Natural killer cell (primary cell): ENCODE data around the gene BNIP2. TPM values are rescaled to one million over a fixed set of nuclear protein-coding genes. Genes with fewer than 3 reads are reported as not detected.

ENCODE experiments used
- ATAC-seq, 3 donors: fragments of 150-1000 bp in 2 of 3; fragments of 200-7000 bp in 1 of 3; cut with Tn5 transposase; 1 replicate in 1 of 3; 2 replicates in 2 of 3; pipeline ENCODE4 v1.10.0; 2021; ENCODE audit warnings: mild to moderate bottlenecking in 2 of 3, moderate library complexity in 2 of 3
- DNase-seq, 2 donors: peaks; one replicate each; pipeline versions ENCODE4 v3.0.0 to v3.0.0-alpha.2; 2013 to 2021; ENCODE audit warnings: mixed read lengths in 1 of 2
- H3K27ac ChIP-seq: one replicate; pipeline ENCODE4 v1.5.1; 2013; ENCODE audit warnings: mild to moderate bottlenecking, low read length
- H3K27me3 ChIP-seq: one replicate; pipeline ENCODE4 v1.6.1; 2013; ENCODE audit warnings: low read length; ENCODE audit not compliant: control insufficient read depth, insufficient read depth
- H3K36me3 ChIP-seq: one replicate; pipeline ENCODE4 v1.6.1; 2013; ENCODE audit warnings: low read length; ENCODE audit not compliant: control insufficient read depth, insufficient read depth
- H3K4me1 ChIP-seq: one replicate; pipeline ENCODE4 v1.6.1; 2013; ENCODE audit warnings: low read length; ENCODE audit not compliant: control insufficient read depth, insufficient read depth
- H3K4me3 ChIP-seq: one replicate; pipeline ENCODE4 v1.5.1; 2013; ENCODE audit warnings: low read length
- H3K9me3 ChIP-seq: one replicate; pipeline ENCODE4 v1.6.1; 2013; ENCODE audit warnings: low read length; ENCODE audit not compliant: control insufficient read depth, insufficient read depth
- H3K27ac Mint-ChIP-seq, 2 donors: one replicate each; pipeline ENCODE4 v1.8.0; 2022; ENCODE audit warnings: mild to moderate bottlenecking in 2 of 2, mixed read lengths in 2 of 2, moderate library complexity in 1 of 2
- H3K27me3 Mint-ChIP-seq, 2 donors: one replicate each; pipeline ENCODE4 v1.8.0; 2022; ENCODE audit warnings: low read depth in 2 of 2, mixed read lengths in 2 of 2
- H3K36me3 Mint-ChIP-seq: one replicate; pipeline ENCODE4 v1.8.0; 2022; ENCODE audit warnings: mixed read lengths
- H3K4me1 Mint-ChIP-seq, 2 donors: one replicate each; pipeline ENCODE4 v1.8.0; 2022; ENCODE audit warnings: mixed read lengths in 2 of 2
- H3K4me3 Mint-ChIP-seq: one replicate; pipeline ENCODE4 v1.8.0; 2022; ENCODE audit warnings: mild to moderate bottlenecking, moderate library complexity, mixed read lengths
- H3K9me3 Mint-ChIP-seq, 2 donors: one replicate each; pipeline ENCODE4 v1.8.0; 2022; ENCODE audit warnings: mixed read lengths in 2 of 2
- WGBS: methylation state at CpG from one replicate; pipeline ENCODE4 v1.1.7; 2013; ENCODE audit warnings: missing lambda C conversion rate; ENCODE audit not compliant: insufficient coverage; 5-methylcytosine and 5-hydroxymethylcytosine counted together
- intact Hi-C: fragments of 100-400 bp; cut with micrococcal nuclease; formaldehyde crosslinking; loops from one replicate; pipeline ENCODE4 v1.14.2; 2022
- total RNA-seq, 4 donors: library from RNA; stranded (reverse); fragments of 120-200 nt in 1 of 4; gene quantifications; one replicate each; pipeline versions ENCODE4 v1.2.3 to v1.2.4, GENCODE V29; 2013 to 2022
- TF ChIP-seq, protein P1 (sequence below): fragments of 200-600 bp; IDR thresholded peaks from one replicate; pipeline ENCODE4 v1.8.0; 2022; ENCODE audit warnings: antibody characterized with exemption

The BNIP2 gene
- total RNA-seq, 3 donors from 2014 or later (not counting 1 experiment from before 2014, with no cell fraction given) = 103 to 118 (median 105) TPM

DNA sequence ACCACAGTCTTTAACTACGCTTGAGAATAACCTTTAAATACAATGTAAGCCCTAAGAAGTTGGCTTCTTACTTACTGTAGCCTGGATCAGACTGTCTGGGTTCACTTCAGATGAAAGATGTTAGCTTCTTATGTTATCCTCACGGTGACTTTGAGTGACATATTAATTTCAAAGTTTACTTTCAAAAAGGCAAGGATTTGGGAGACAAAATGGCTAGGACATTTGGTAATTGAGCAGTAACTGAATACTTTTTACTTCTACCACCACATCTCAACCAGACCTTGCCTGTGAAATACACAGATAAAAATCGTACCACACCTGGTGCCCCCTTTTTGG, 36.0 kb upstream of the BNIP2 start:
- no peaks in the 10 kb centered on the region for H3K9me3 Mint-ChIP-seq
- Histone ChIP-seq H3K9me3 (no peaks in the 10 kb centered on the region), H3K27me3 (no peaks in the 10 kb centered on the region), H3K27ac (no peak overlapping the region), H3K36me3 (no peaks in the 10 kb centered on the region), H3K4me3 (no peak overlapping the region), H3K4me1 (no peaks in the 10 kb centered on the region)
- H3K4me3 Mint-ChIP-seq = no peak overlapping the region
- ATAC-seq (no peak), DNase-seq (no peak)
- no peaks in the 10 kb centered on the region for H3K4me1 Mint-ChIP-seq
- intact Hi-C loops = loop anchor here (1.0 kb wide), 1 partner anchor 454 kb away; no protein-coding TSS in a partner anchor
- no peak overlapping the region for H3K27ac Mint-ChIP-seq
- H3K27me3 Mint-ChIP-seq = peaks cover 10 to 24% of the 10 kb centered on the region in 2 donors
- 41% methylated on average over 3 of the region's 3 CpGs for WGBS
- no peaks in the 10 kb centered on the region for H3K36me3 Mint-ChIP-seq
- TF ChIP-seq, protein P1, sequence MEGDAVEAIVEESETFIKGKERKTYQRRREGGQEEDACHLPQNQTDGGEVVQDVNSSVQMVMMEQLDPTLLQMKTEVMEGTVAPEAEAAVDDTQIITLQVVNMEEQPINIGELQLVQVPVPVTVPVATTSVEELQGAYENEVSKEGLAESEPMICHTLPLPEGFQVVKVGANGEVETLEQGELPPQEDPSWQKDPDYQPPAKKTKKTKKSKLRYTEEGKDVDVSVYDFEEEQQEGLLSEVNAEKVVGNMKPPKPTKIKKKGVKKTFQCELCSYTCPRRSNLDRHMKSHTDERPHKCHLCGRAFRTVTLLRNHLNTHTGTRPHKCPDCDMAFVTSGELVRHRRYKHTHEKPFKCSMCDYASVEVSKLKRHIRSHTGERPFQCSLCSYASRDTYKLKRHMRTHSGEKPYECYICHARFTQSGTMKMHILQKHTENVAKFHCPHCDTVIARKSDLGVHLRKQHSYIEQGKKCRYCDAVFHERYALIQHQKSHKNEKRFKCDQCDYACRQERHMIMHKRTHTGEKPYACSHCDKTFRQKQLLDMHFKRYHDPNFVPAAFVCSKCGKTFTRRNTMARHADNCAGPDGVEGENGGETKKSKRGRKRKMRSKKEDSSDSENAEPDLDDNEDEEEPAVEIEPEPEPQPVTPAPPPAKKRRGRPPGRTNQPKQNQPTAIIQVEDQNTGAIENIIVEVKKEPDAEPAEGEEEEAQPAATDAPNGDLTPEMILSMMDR = no peak

DNA sequence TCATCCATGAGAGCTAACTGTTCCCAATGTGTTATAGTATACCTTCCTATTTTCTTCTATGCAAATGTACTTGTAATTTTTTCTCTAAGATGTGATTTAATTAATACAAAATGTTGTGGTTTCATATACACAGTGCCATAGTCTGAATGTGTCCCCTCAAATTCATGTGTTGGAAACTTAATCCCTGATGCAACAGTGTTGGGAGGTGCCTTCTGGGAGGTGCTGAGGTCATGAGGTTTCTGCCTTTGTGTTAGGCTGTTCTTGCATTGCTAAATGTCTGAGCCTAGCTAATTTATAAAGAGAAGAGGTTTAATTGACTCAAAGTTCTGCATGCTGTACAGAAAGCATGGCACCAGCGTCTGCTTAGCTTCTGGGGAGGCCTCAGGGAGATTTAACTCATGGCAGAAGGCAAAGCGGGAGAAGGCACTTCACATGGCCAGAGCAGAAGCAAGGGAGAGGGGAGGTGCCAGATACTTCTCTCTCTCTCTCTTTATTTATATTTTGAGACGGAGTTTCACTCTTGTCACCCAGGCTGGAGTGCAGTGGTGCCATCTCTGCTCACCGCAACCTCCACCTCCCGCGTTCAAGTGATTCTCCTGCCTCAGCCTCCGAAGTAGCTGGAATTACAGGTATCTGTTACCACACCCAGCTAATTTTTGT, 34.7 kb upstream of the BNIP2 start:
- Histone ChIP-seq H3K4me1 (no peaks in the 10 kb centered on the region), H3K4me3 (no peak overlapping the region), H3K27me3 (no peaks in the 10 kb centered on the region), H3K36me3 (no peaks in the 10 kb centered on the region), H3K27ac (no peak overlapping the region), H3K9me3 (no peaks in the 10 kb centered on the region)
- Mint-ChIP-seq H3K36me3 (no peaks in the 10 kb centered on the region), H3K4me3 (no peak overlapping the region), H3K27me3 (peaks cover 10 to 15% of the 10 kb centered on the region in 2 donors), H3K4me1 (no peaks in the 10 kb centered on the region), H3K9me3 (no peaks in the 10 kb centered on the region), H3K27ac (no peak overlapping the region)
- no peak for ATAC-seq
- TF ChIP-seq, protein P1 = no peak
- DNase-seq = no peak
- intact Hi-C loops = no loop called here
- WGBS = 93% methylated on average over 6 of the region's 7 CpGs

DNA sequence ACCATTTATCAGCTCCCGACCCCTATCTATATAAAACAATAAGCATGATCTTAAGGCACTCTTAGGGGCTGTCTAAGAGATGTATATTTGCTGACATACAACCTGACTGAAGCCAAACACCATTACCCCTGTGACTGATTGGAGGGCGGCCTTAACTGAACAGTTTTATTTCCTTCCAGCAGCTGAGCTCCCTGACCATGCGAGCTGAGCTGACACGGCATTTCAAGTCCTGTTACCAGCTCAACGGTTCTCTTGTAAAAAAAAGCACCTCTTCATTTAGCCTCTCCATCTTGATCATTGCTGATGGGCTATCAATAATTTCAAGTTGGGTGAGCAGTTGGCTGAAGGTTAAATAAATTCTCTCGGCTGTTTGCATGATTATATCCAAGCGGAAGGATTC, 33.4 kb upstream of the BNIP2 start:
- ATAC-seq (no peak), DNase-seq (no peak)
- intact Hi-C loops = no loop called here
- WGBS = 83% methylated on average over 6 of the region's 7 CpGs
- Histone ChIP-seq H3K27ac (no peak overlapping the region), H3K9me3 (no peaks in the 10 kb centered on the region), H3K4me3 (no peak overlapping the region), H3K4me1 (no peaks in the 10 kb centered on the region), H3K36me3 (no peaks in the 10 kb centered on the region), H3K27me3 (no peaks in the 10 kb centered on the region)
- Mint-ChIP-seq H3K4me1 (no peaks in the 10 kb centered on the region), H3K4me3 (no peak overlapping the region), H3K27ac (no peak overlapping the region), H3K9me3 (no peaks in the 10 kb centered on the region), H3K27me3 (peaks cover 9 to 10% of the 10 kb centered on the region in 2 donors), H3K36me3 (no peaks in the 10 kb centered on the region)
- TF ChIP-seq, protein P1 = no peak

DNA sequence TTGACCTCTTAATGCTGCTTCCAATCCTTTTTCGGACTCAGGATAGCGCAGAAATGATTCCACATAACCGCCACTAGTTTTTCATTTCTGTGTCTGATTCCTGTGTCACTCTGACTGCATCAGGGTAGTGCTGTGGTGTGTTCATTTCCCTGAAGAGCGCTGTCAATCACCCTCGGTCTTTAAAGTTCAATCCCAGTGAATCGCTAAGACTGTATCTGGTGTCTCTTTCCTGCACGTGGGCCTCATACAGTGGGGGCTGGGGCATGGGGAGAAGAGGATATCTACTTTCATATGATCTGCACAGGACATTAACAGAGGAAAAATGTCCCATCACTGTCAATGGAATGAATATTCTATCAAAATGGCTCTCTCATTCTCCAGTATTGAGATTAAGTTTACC, 32.9 kb upstream of the BNIP2 start:
- no peaks in the 10 kb centered on the region for H3K4me1 ChIP-seq
- no peaks in the 10 kb centered on the region for H3K9me3 ChIP-seq
- H3K27ac Mint-ChIP-seq = no peak overlapping the region
- no peaks in the 10 kb centered on the region for H3K9me3 Mint-ChIP-seq
- H3K27ac ChIP-seq = no peak overlapping the region
- H3K4me1 Mint-ChIP-seq = no peaks in the 10 kb centered on the region
- TF ChIP-seq, protein P1 = no peak
- H3K36me3 Mint-ChIP-seq = no peaks in the 10 kb centered on the region
- 93% methylated on average over 7 of the region's 7 CpGs for WGBS
- H3K4me3 Mint-ChIP-seq = no peak overlapping the region
- ATAC-seq (no peak), DNase-seq (no peak)
- no peaks in the 10 kb centered on the region for H3K27me3 ChIP-seq
- H3K36me3 ChIP-seq = no peaks in the 10 kb centered on the region
- no peak overlapping the region for H3K4me3 ChIP-seq
- intact Hi-C loops = no loop called here
- H3K27me3 Mint-ChIP-seq = peaks cover 5 to 9% of the 10 kb centered on the region in 2 donors
